SW 1271 (cell line): Measurements from ENCODE around the gene MBD6.
"Not testable (repeated sequence)": the region's sequence is repeated elsewhere in the genome, so short reads cannot be mapped to it uniquely, and the experiment has no call there.

Experiments
- DNase-seq, 2 experiments: peaks; one replicate each; lab custom pipeline; 2025; lab: John Stamatoyannopoulos, UW

MBD6 gene

DNA sequence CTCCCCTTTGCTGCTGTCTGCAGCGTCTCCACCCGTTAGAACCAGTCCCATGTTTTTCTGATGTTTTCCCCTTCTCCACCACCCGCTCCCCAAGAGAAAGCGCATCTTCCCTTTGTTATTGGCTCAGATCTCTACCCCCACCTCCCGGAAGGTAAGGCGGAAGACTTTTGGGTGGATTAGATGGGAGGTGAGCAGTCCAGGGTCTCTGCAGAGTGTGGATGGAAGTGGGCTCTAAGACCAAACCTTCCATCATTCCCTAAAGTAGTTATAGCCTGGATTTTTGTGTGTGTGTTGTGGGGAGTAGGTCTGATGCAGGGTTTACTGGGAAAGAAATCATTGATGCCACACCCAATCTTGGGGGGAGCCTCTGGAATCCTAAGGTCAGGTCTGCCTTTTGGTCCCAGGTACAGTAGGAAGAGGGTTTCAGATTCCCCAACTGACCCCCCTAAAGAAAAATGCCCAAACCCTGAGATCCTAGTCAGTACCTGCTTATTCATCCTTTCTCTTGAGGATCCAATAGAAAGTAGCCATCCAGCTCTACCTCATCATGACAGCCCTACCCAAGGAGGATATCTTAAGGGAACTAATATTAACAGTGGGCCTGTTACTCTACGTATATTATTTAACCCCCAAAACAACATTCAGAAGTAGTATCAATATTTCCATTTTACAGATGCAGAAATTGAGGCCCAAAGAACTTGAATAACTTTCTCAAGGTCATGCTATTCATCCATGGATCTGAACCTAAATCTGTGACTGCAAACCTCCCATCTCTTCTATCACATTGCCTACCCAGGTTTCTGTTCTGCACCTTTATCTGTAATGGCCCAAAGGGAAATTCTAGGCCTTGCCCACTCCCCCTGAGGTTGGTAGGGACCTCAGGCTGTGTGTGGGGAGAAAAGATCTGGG lies 28.3 kb downstream of the MBD6 start:
- DNase-seq: no peak

DNA sequence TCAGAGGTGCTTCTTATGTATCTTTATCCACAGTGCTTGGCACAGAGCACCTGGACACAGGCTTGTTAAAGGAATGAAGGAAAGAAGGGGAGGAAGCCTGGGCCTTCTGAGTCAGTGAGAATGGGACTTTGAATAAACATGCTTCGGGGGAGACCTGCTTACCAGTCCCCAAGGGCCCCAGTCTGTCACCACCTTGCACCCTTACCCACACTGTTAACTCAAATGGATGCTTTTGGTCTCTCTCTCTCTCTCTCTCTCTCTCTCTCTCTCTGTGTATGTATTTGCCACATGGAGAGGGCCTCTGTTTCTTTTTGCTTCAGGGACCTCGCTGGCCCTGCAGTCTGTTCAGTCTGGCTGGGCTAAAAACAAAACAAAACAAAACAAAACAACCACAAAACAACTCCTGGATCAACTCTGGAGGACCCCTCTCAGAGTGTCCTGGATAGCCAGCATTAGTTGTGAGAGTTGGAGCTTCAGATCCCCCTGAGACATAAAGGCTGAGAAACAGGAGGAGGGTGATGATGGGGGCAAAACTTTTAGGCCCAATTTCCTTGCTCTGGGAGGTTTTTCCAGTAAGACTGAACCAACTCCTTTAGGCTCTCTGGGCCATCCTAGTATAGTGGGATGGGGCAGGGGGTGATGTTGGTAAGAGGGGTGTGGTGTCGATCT lies 29.1 kb downstream of the MBD6 start:
- DNase-seq: no peak

- DNase-seq: no peak
Observed at GRCh38 chr12:57552306-57552651, 29.7 kb downstream of the MBD6 start.

DNA sequence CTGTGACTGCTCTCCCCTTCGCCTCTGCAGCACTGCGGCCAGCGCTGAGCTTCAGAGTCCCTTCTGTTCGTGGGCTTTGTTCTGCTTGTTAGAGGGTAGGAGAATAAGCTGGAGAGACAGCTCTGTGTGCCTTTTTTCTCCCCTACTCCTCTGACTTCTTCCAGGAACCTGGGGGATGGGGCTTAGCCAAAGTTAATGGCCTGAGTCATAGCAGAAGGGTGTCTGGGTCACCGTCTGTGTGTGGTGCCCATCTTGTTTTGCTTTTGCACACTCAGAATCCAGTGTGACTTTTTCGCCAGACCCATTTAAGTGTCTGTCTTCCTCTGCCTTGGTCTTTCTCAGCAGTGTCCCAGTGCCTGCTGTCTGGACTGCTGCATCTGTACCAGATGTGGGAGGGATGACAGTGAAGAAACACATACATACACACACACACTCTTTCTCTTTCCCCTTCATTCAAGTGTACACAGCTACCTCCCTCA lies 30.2 kb downstream of the MBD6 start:
- no peak for DNase-seq

- DNase-seq: no peak
Observed at GRCh38 chr12:57553343-57554202, 30.9 kb downstream of the MBD6 start.

DNA sequence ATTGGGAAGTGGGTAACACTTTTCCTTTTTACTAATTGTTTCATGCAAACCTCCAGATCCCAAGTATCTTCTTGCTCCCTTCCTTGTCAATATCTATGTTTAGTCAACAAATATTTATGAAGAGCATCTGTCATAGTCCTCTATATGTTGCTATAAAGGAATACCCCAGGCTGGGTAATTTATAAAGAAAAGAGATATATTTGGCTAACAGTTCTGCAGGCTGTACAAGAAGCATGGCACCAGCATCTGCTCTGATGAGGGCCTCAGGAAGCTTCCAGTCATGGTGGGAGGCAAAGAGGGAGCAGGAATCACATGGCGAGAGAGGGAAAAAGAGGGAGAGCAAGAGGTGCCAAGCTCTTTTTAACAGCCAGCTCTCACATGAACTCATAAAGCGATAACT lies 31.8 kb downstream of the MBD6 start:
- DNase-seq: no peak

- DNase-seq: no peak
Observed at GRCh38 chr12:57554897-57555296, 32.3 kb downstream of the MBD6 start.

DNA sequence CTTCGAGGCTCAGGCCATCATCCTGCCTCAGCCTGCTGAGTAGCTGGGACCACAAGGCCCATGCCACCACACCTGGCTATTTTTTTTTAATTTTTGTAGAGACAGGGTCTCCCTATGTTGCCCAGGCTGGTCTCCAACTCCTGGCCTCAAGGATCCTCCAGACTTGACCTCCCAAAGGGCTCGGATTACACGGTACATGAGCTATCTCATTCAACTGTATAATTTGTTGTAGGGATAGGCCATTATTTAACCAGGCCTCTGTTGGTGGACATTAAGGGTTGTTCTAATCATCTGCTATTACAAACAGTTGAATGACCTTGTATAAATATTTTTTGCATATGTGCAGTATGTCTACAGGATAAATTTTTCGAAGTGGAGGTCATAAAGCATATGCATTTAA lies 36.2 kb downstream of the MBD6 start:
- no peak for DNase-seq

GRCh38 chr12:57560516-57560915 lies 37.9 kb downstream of the MBD6 start:
- DNase-seq: no peak

- DNase-seq: not testable (repeated sequence)
Observed at GRCh38 chr12:57561117-57561516, 38.5 kb downstream of the MBD6 start.

DNA sequence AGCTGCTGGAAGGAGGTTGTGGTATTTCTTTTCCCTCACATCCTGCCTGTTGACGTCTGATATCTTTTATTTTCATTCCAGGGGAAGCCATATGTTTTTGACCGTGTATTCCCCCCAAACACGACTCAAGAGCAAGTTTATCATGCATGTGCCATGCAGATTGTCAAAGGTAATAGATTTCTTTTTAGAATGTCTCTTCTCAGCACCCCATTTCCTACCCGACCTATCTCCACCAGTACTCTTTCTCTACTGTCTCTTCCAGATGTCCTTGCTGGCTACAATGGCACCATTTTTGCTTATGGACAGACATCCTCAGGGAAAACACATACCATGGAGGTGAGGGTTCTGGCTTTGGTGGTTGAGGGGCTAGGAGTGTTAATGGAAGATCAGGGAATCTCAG lies 40.7 kb downstream of the MBD6 start:
- no peak for DNase-seq

GRCh38 chr12:57564178-57564740 lies 41.6 kb downstream of the MBD6 start:
- no peak for DNase-seq

DNA sequence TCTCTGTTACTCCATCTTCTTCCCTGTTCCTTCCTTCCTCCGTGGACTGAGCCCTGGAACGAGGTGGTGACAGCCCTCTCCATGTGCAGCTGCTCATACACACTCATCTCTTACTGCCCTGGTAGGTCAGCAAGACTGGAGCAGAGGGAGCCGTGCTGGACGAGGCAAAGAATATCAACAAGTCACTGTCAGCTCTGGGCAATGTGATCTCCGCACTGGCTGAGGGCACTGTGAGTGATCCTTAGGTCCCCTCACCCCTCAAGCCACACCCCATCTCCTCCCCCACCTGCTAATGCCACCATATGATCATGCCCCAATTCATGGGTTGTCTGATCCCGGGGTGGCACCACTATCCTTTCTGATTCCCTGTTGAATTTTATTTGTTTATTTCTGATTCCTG lies 46.2 kb downstream of the MBD6 start:
- no peak for DNase-seq

- no peak for DNase-seq
Observed at GRCh38 chr12:57569858-57570257, 47.2 kb downstream of the MBD6 start.

GRCh38 chr12:57570438-57570837 lies 47.8 kb downstream of the MBD6 start:
- not testable (repeated sequence) for DNase-seq

DNA sequence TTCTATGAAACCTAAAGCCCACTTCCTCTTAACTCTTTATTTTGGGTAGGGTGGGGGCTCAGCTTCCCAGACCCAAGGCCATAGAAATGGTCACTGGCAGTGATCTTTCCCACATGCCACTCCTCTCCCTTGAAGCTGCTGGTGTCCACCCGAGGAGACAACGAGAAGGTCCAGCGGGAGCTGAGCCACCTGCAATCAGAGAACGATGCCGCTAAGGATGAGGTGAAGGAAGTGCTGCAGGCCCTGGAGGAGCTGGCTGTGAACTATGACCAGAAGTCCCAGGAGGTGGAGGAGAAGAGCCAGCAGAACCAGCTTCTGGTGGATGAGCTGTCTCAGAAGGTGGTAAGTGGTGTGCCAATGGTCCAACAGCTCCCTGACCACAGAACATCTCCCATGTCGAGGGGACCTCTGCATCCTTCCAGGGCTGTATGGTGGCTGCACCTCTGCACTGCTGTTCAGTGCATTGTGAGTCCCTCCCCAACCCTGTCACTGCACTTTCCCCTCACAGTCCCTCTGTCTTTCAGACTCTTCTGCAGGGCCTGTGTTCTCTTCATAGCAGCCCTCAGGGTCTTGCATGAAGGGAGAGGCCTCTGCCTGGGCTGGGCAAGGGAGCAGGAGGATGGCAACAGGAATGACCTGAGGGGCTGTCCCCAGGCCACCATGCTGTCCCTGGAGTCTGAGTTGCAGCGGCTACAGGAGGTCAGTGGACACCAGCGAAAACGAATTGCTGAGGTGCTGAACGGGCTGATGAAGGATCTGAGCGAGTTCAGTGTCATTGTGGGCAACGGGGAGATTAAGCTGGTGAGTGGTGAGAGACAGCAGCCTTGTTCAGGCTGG lies 49.5 kb downstream of the MBD6 start:
- DNase-seq: no peak

GRCh38 chr12:57574795-57575194 lies 52.2 kb downstream of the MBD6 start:
- no peak for DNase-seq

- no peak for DNase-seq
Observed at GRCh38 chr12:57575771-57576612, 53.4 kb downstream of the MBD6 start.

GRCh38 chr12:57576613-57577160 lies 54.1 kb downstream of the MBD6 start:
- no peak for DNase-seq
